IPS DF 6.9 (cell line): ENCODE data around the gene PVALEF.

Experiments
- DNase-seq: peaks from one replicate; pipeline ENCODE4 v3.0.0-alpha.2; 2013; ENCODE audit warnings: low read depth, low spot score
- H3K27ac ChIP-seq: one replicate; pipeline ENCODE4 v1.5.1; 2013; ENCODE audit warnings: low read length, control low read depth
- H3K27me3 ChIP-seq: 2 replicates; pipeline ENCODE4 v1.6.1; 2013; ENCODE audit warnings: mild to moderate bottlenecking, low read length; ENCODE audit not compliant: control insufficient read depth, insufficient read depth
- H3K36me3 ChIP-seq: 2 replicates; pipeline ENCODE4 v1.6.1; 2013; ENCODE audit warnings: low read length; ENCODE audit not compliant: control insufficient read depth, insufficient read depth
- H3K4me1 ChIP-seq: 2 replicates; pipeline ENCODE4 v1.6.1; 2013; ENCODE audit warnings: low read length; ENCODE audit not compliant: control insufficient read depth, insufficient read depth
- H3K4me3 ChIP-seq: 2 replicates; pipeline ENCODE4 v1.5.1; 2013; ENCODE audit warnings: mild to moderate bottlenecking, low read length
- H3K9me3 ChIP-seq: 2 replicates; pipeline ENCODE4 v1.6.1; 2013; ENCODE audit warnings: low read length, inconsistent platforms; ENCODE audit not compliant: control insufficient read depth, insufficient read depth
- WGBS: extraction: QIAGEN DNeasy Blood & Tissue Kit; methylation state at CpG from one replicate; pipeline ENCODE4 v1.1.7; 2013; ENCODE audit warnings: mixed read lengths, missing lambda C conversion rate; ENCODE audit not compliant: insufficient read length, insufficient coverage; 5-methylcytosine and 5-hydroxymethylcytosine counted together

Gene PVALEF

GRCh38 chr17:81183807-81184206 is 18.5 kb downstream of the PVALEF start:
- Histone ChIP-seq H3K27ac (no peak overlapping the region), H3K4me1 (no peaks in the 10 kb centered on the region), H3K4me3 (no peak overlapping the region), H3K27me3 (no peaks in the 10 kb centered on the region), H3K36me3 (no peaks in the 10 kb centered on the region), H3K9me3 (no peaks in the 10 kb centered on the region)
- no peak for DNase-seq
- WGBS, result no CpG with 5 or more reads among the region's 11 CpGs

- no peak for DNase-seq
- Histone ChIP-seq H3K4me1 (no peaks in the 10 kb centered on the region), H3K4me3 (no peak overlapping the region), H3K9me3 (no peaks in the 10 kb centered on the region), H3K36me3 (no peaks in the 10 kb centered on the region), H3K27ac (no peak overlapping the region), H3K27me3 (no peaks in the 10 kb centered on the region)
- WGBS, result no CpG with 5 or more reads among the region's 15 CpGs
These were observed 19.2 kb downstream of the PVALEF start for GRCh38 chr17:81184555-81184954.

GRCh38 chr17:81186203-81186602 is 20.9 kb downstream of the PVALEF start:
- DNase-seq, result no peak
- Histone ChIP-seq H3K4me3 (no peak overlapping the region), H3K27me3 (no peaks in the 10 kb centered on the region), H3K27ac (no peak overlapping the region), H3K36me3 (peaks cover 10% of the 10 kb centered on the region; the same call in 1 of the 2 replicates), H3K4me1 (no peaks in the 10 kb centered on the region), H3K9me3 (no peaks in the 10 kb centered on the region)
- WGBS, result no CpG with 5 or more reads among the region's 7 CpGs

- H3K4me3 ChIP-seq, result no peak overlapping the region
- H3K9me3 ChIP-seq, result no peaks in the 10 kb centered on the region
- peaks cover 15% of the 10 kb centered on the region; the same call in 1 of the 2 replicates for H3K36me3 ChIP-seq
- H3K27me3 ChIP-seq, result no peaks in the 10 kb centered on the region
- no peaks in the 10 kb centered on the region for H3K4me1 ChIP-seq
- DNase-seq, result no peak
- no peak overlapping the region for H3K27ac ChIP-seq
- no CpG with 5 or more reads among the region's 11 CpGs for WGBS
These were observed 21.8 kb downstream of the PVALEF start for GRCh38 chr17:81187120-81187519.

GRCh38 chr17:81187586-81188490 is 22.5 kb downstream of the PVALEF start:
- Histone ChIP-seq H3K4me3 (no peak overlapping the region), H3K36me3 (peaks cover 15% of the 10 kb centered on the region; the same call in 1 of the 2 replicates), H3K27me3 (no peaks in the 10 kb centered on the region), H3K27ac (no peak overlapping the region), H3K4me1 (no peaks in the 10 kb centered on the region), H3K9me3 (no peaks in the 10 kb centered on the region)
- WGBS, result no CpG with 5 or more reads among the region's 26 CpGs
- DNase-seq, result no peak

- Histone ChIP-seq H3K27me3 (no peaks in the 10 kb centered on the region), H3K36me3 (peaks cover 16% of the 10 kb centered on the region; the same call in 1 of the 2 replicates), H3K4me3 (no peak overlapping the region), H3K27ac (no peak overlapping the region), H3K4me1 (no peaks in the 10 kb centered on the region), H3K9me3 (no peaks in the 10 kb centered on the region)
- no CpG with 5 or more reads among the region's 12 CpGs for WGBS
- no peak for DNase-seq
These were observed 23.2 kb downstream of the PVALEF start for GRCh38 chr17:81188491-81188840.

GRCh38 chr17:81189016-81189415 is 23.7 kb downstream of the PVALEF start:
- Histone ChIP-seq H3K4me1 (no peaks in the 10 kb centered on the region), H3K36me3 (peaks cover 20% of the 10 kb centered on the region; the same call in 1 of the 2 replicates), H3K27me3 (no peaks in the 10 kb centered on the region), H3K27ac (no peak overlapping the region), H3K9me3 (no peaks in the 10 kb centered on the region), H3K4me3 (no peak overlapping the region)
- no CpG with 5 or more reads among the region's 7 CpGs for WGBS
- no peak for DNase-seq

GRCh38 chr17:81189670-81190530 is 24.6 kb downstream of the PVALEF start:
- no peak for DNase-seq
- no CpG with 5 or more reads among the region's 27 CpGs for WGBS
- no peak overlapping the region for H3K4me3 ChIP-seq
- no peak overlapping the region for H3K27ac ChIP-seq
- no peaks in the 10 kb centered on the region for H3K27me3 ChIP-seq
- H3K36me3 ChIP-seq, result peaks cover 20% of the 10 kb centered on the region; the same call in 1 of the 2 replicates
- H3K9me3 ChIP-seq, result no peaks in the 10 kb centered on the region
- H3K4me1 ChIP-seq, result no peaks in the 10 kb centered on the region

- no peaks in the 10 kb centered on the region for H3K4me1 ChIP-seq
- H3K36me3 ChIP-seq, result peaks cover 21% of the 10 kb centered on the region
- WGBS, result no CpG with 5 or more reads among the region's 28 CpGs
- no peaks in the 10 kb centered on the region for H3K9me3 ChIP-seq
- H3K4me3 ChIP-seq, result no peak overlapping the region
- H3K27me3 ChIP-seq, result no peaks in the 10 kb centered on the region
- no peak overlapping the region for H3K27ac ChIP-seq
- DNase-seq, result no peak
These were observed 25.3 kb downstream of the PVALEF start for GRCh38 chr17:81190591-81190990.

- no peak for DNase-seq
- Histone ChIP-seq H3K4me3 (no peak overlapping the region), H3K36me3 (peaks cover 23% of the 10 kb centered on the region), H3K27me3 (no peaks in the 10 kb centered on the region), H3K9me3 (no peaks in the 10 kb centered on the region), H3K27ac (no peak overlapping the region), H3K4me1 (no peaks in the 10 kb centered on the region)
- WGBS, result no CpG with 5 or more reads among the region's 20 CpGs
These were observed 25.8 kb downstream of the PVALEF start for GRCh38 chr17:81191116-81191515.
